Bone marrow (tissue), 2 donors: ENCODE data around the gene JAK3.
"Not testable (repeated sequence)": the region's sequence is repeated elsewhere in the genome, so short reads cannot be mapped to it uniquely, and the experiment has no call there.

Source experiments
- DNase-seq, 2 donors: peaks; one replicate each; lab custom pipeline; 2025; lab: John Stamatoyannopoulos, UW

The JAK3 gene

DNA sequence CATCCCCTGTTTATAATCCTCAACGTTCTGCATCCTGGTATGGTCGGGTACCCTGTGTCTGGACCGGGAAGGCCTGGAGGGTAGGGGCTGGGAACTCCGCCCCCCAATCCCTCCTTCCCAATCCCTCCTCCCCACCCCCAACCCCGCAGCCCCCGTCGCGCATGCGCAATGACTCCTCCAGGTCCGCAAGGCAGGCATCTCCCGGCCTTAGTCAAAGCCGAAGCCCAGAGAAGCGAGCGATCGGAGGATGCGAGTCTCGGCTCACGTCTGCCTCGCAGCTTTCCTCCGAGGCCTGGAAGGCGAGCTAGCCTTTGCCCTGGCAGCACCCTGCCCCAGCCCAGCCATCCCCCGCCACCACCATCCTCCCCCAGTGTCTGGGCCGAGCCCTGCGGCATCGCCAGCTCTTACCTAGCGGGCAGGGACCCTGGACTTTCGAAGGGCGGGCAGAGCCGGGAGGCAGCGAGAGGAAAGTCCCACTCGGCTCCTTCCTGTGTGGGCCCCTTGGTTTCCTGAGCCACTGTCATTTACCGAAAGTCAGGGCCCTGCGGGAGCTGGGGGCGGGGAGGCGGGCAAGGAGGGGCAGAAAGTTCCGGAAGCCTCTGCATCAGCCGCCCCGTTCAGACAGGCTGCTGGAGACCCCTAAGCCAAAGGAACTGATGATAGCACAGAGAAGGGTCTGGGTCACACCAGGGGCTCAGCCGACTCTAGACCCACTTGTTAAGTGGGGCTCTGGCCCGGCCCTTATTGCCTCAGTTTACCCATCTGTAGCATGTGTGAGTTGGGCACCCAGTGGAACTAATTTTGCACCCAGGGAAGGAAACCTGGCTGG, at the start of gene JAK3:
Gene JAK3, minus strand, starts transcription at position 445 of the 829 bp plus-strand sequence. CDS start 3,565 bp downstream, outside the sequence.
- peak; percentile 83 to 96 for DNase-seq

DNA sequence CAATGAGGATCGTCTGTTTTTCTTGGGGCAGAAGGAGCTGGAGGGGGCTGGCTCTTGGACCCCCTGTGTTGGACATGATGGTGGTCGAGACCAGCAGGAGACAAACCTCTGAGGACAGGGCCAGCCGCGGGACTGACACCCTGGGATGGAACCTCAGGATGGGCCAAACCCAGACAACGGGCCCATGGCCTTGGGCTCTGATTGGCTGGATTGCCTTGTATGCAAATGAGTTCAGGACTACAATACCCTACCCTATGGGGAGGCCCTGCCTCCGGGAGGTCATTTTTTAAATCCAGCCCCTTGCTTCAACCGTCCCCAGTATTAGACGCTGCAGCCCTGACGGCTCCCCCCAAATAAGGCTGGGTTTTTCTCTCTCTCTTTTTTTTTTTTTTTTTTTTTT, 46.0 kb upstream of the JAK3 start:
- DNase-seq: no peak

DNA sequence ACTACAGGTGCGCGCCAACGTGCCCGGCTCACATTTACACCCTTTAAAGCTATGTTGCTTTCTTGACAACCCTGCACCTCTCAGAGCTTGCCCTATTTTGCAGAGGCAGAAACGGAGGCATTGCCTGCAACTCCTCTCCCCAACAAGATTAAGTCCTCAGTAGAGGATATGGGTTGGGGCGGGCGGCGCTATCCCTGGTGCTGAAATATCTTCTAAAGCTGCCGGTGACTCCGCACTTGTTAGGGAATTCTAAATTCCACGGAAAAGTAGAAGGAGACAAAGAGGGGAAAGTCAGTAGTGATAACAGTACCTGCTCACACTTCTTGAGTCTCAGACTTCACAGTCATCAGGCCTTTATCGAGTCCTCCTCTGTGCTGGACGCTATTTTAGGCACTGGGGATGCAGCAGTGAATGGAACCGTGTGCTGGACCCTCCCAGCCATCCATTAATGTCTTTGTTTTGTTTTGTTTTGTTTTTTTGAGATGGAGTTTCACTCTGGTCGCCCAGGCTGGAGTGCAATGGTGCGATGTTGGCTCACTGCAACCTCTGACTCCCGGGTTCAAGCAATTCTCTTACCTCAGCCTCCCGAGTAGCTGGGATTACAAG, 41.9 kb upstream of the JAK3 start:
- DNase-seq: no peak

DNA sequence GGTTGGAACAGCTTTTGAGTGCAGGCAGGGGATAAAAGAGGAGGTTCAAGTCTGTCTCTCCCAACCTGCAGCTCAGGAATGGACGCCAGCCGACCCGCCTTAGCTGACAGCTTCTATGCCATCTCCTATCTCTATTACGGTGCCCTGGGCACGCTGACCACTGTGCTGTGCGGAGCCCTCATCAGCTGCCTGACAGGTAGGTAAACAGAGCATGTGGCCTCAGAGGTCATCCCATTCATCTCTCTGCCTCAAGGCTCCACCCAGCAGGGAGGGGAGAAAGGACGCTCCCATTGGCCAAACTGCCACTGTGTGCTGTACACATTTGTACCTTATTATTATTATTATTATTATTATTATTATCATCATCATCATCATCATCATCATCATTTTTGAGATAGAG, 40.5 kb upstream of the JAK3 start:
- DNase-seq: no peak

GRCh38 chr19:17887221-17887620, 39.4 kb upstream of the JAK3 start:
- not testable (repeated sequence) for DNase-seq

DNA sequence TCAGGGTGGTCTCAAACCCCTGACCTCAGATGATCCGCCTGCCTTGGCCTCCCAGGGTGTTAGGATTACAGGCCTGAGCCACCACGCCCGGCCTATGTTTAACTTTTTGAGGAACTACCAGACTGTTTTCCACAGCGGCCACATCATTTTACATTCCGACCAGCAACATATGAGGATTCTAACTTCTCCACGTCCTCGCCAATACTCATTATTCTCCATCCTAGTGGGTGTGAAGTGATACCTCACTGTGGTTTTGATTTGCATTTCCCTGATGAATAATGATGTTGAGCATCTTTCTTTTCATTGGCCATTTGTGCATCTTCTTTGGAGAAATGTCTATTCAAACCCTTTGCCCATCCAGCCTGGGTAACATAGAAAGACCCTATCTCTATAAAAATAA, 38.7 kb upstream of the JAK3 start:
- no peak for DNase-seq

- DNase-seq: no peak
Observed at GRCh38 chr19:17883627-17884410, 36.0 kb upstream of the JAK3 start.

DNA sequence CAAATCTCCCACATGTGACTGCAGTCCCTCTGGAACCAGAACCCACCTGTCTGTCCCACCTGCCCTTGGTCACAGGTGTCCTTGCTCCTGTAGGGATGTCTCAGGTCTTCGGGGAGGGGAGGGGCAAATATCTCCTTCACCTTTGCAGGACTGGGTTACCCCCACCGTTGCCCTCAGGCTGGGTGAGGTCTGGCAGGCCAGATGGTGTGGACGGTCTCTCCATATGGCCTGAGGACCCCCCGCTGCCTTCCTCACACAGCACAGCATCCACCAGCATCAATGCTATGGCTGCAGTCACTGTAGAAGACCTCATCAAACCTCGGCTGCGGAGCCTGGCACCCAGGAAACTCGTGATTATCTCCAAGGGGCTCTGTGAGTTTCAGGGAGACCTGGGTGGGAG, 33.9 kb upstream of the JAK3 start:
- DNase-seq: no peak

- DNase-seq: no peak
Observed at GRCh38 chr19:17879466-17879865, 31.7 kb upstream of the JAK3 start.

- DNase-seq: no peak
Observed at GRCh38 chr19:17877696-17878095, 29.9 kb upstream of the JAK3 start.

- DNase-seq: no peak
Observed at GRCh38 chr19:17874758-17875135, 27.0 kb upstream of the JAK3 start.

DNA sequence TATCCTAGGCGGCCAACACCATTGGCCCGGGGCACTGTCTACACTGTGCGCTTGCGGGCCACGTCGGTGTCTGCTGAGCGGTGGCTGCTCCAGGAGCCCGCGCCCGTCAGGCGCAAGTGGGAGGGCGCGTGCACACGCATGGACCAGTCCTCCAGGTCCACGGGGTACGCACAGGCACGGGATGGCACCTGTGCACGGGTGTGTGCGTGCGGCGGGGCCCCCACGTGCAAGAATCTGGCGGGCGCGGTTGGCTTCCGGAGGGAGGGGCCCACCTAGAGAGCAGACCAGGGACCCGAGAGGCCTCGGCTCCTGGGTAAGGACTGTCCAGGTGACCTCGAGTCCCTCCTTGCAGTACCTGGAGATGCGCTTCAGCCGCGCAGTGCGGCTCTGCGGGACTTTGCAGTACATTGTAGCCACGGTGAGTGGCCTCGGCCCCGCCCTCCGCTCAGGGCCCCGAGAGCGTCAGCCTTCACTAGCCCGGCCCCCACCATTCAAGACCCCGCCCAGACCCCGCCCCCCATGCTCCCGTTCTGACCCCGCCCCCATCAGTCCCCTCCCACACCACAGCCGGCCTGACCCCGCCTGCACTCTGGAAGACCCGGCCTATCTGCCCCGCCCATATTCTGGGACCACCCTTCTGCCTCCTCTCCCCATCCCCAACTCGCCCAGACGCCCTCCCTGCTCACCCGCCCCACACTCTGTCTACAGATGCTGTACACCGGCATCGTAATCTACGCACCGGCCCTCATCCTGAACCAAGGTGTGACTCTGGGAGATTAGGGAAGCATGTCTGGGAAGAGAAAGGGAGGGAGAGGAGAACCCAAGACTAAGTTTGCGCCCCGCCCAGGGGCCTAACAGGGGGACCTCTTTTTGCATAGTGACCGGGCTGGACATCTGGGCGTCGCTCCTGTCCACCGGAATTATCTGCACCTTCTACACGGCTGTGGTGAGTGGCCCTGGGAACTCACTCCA, 26.3 kb upstream of the JAK3 start:
- DNase-seq: no peak

GRCh38 chr19:17872251-17873001, 24.6 kb upstream of the JAK3 start:
- DNase-seq: no peak

- peak in 1 of 2 donors; percentile 8 for DNase-seq
Observed at GRCh38 chr19:17871878-17872250, 24.1 kb upstream of the JAK3 start, which contains the start of gene SLC5A5. Gene SLC5A5 (plus strand): TSS chr19:17871945. CDS start chr19:17872320, 375 bp downstream.

DNA sequence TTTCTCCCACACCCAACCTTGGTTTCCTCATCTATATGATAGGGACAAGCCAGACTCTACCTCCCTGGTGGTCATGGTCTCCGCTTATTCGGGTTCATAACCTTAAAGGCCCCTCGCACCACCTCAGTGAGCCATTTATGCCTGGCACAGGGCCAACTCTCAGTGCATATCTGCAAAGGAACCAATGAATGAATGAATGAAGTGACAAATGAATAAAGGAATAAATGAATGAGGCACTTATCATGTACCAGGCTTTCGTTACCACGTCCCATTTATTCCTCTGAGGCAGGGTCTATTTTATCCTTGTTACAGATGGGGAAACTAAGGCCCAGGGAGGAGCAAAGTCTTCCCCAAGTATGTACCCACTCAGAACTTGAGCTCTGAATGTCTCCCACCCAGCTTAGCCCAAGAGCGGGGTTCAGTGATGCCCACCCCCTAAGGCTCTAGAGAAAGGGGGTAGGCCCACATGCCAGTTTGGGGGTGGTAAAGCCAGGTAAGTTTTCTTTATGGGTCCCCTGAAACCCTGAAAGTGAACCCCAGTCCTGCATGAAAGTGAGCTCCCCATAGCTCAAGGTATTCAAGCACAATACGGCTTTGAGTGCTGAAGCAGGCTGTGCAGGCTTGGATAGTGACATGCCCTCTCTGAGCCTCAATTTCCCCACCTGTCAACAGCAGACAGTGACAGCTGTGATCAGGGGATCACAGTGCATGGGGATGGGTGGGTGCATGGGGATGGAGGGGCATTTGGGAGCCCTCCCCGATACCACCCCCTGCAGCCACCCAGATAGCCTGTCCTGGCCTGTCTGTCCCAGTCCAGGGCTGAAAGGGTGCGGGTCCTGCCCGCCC, 23.5 kb upstream of the JAK3 start:
- DNase-seq: no peak

GRCh38 chr19:17869114-17869608, 21.4 kb upstream of the JAK3 start:
- DNase-seq: no peak

DNA sequence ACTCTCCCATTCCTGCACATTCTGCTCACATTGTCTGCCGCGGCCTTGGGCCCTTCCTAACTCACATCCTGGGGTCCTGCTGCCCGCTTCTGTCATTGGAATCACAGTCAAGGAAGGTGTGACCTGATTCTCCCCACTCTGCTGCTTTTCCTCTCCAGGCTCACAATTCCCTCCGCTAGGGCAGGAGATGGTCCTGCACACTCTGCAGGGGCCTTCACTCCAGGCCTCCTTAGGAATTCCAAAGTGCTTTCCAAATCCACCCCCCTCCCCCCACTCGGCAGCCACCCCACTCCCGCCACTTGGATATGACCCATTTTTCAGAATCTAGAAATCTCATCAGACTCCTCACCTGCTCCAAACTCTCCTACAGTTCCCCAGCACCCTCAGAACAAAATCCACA, 20.9 kb upstream of the JAK3 start:
- no peak for DNase-seq

DNA sequence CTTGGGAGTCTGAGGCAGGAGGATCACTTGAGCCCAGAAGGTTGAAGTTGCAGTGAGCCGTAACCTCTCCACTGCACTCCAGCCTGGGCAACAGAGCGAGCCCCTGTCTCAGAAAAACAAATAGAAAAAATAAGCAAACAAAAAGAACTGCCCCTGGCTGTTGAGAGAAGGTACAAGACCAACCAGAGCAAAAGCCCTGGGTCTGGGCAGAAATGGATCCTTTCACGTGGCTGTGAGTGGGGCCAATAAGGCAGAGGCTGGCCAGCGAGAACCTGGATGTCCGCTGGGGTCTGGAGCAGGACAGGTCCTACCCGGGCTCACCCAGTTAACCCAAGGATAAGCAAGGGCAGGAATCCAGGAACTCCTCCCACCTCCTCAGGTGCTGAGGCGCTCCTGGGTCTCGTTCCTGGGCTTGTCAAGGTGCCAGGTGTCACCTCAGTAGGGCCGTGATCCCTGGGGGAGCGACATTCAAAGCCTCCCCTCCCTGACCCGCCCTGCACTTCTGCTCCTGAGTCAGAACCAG, 19.2 kb upstream of the JAK3 start:
- DNase-seq: no peak

DNA sequence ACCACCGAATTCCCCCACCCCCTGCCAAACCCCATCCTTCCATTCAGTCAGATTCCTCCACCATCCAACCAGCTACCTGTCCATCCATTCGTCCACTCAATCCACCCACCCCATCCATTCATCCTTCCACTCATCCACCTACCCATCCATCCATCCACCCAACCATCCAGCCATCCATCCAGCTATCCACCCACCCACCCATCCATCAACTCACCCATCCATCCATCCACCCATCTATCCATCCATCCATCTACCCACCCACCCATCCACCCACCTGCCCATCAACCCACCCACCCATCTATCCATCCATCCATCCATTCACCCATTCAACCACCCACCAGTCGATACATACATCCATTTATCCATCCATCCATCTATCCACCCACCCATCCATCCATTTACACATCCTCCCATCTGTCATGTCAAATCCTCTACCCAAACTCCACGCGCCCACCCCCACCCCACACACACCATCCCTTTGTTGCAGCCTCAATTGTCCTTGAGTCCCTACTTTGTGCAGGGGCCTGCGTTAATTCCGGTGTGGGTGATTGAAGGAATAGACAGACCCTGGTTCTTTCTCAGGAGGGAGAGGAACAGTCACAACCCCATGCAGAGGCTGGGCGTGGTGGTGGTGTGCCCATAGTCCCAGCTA, 18.7 kb upstream of the JAK3 start:
- no peak for DNase-seq
